Kidney (tissue), 14 donors: ENCODE measurements around the gene AKIRIN2. TPM values are rescaled to one million over a fixed set of nuclear protein-coding genes. Genes with fewer than 3 reads are reported as not detected.

Source experiments
- DNase-seq, 5 donors: peaks; one replicate each; pipeline ENCODE4 v3.0.0-alpha.2; 2013 to 2020
- FAIRE-seq: peaks from 2 replicates; lab custom pipeline; 2012; peaks lifted over from hg19 to GRCh38; lab: Jason Lieb, UNC
- H3K27ac ChIP-seq, 2 donors: one replicate each; pipeline ENCODE4 v1.7.0; 2013; ENCODE audit warnings: low read depth in 2 of 2, low read length in 2 of 2, inconsistent platforms in 1 of 2
- H3K27me3 ChIP-seq: one replicate; pipeline ENCODE4 v1.7.1; 2013; ENCODE audit warnings: low read length, inconsistent platforms; ENCODE audit not compliant: control insufficient read depth, insufficient read depth
- H3K36me3 ChIP-seq, 3 donors: one replicate each; pipeline versions ENCODE4 v1.7.0 to v1.7.1; 2013; ENCODE audit warnings: low read length in 3 of 3, control low read depth in 1 of 3, inconsistent platforms in 1 of 3; ENCODE audit not compliant: insufficient read depth in 3 of 3, control insufficient read depth in 2 of 3
- H3K4me1 ChIP-seq, 3 donors: one replicate each; pipeline versions ENCODE4 v1.7.0 to v1.7.1; 2013; ENCODE audit warnings: low read length in 3 of 3, inconsistent platforms in 1 of 3, low read depth in 1 of 3; ENCODE audit not compliant: control insufficient read depth in 2 of 3, insufficient read depth in 2 of 3
- H3K4me3 ChIP-seq, 3 donors: one replicate each; pipeline versions ENCODE4 v1.7.0 to v1.8.1; 2013; ENCODE audit warnings: low read length in 3 of 3, control low read depth in 1 of 3, inconsistent platforms in 1 of 3
- H3K9ac ChIP-seq, 3 donors: one replicate each; pipeline versions ENCODE4 v1.7.0 to v1.7.1; 2013; ENCODE audit warnings: low read length in 3 of 3, control low read depth in 1 of 3, inconsistent platforms in 1 of 3
- H3K9me3 ChIP-seq, 3 donors: one replicate each; pipeline versions ENCODE4 v1.7.0 to v1.7.1; 2013; ENCODE audit warnings: low read length in 3 of 3, control low read depth in 1 of 3, inconsistent platforms in 1 of 3; ENCODE audit not compliant: control insufficient read depth in 2 of 3, insufficient read depth in 1 of 3
- CTCF ChIP-seq: IDR thresholded peaks from 3 replicates; pipeline ENCODE4 v1.5.1; 2012; ENCODE audit warnings: mild to moderate bottlenecking, moderate library complexity, borderline replicate concordance; ENCODE audit not compliant: insufficient read depth; ENCODE audit errors: extremely low read depth
- intact Hi-C: fragments of 100-400 bp; cut with DNase I; formaldehyde crosslinking; loops from one replicate; pipeline ENCODE4 v1.11.1; 2022
- polyA plus RNA-seq: library from polyadenylated mRNA; stranded (reverse); fragments of 350-450 nt; fragmentation: Illumina TruSeq; extraction: RNeasy Lipid Tissue Mini Kit (QIAGEN cat#74804); gene quantifications from one replicate; pipeline ENCODE4 v1.2.3, GENCODE V29; 2014; ENCODE audit warnings: low read depth, low replicate concordance; ENCODE audit not compliant: insufficient read depth
- total RNA-seq: library from RNA; stranded (reverse); fragmentation: NEBNext Ultra II Directional; extraction: Animal tissue kit (Norgen Biotek cat#: 25700); gene quantifications from one replicate; pipeline ENCODE4 v1.2.1, GENCODE V29; 2021
- donor health status: control.
- donor health status: control.
- donor health status: control.
- donor health status: control.
- donor health status: control.
- donor health status: DM: yes; HTN: yes; CAD: no.
- donor health status: Normal renal cell carcinoma (clear cell type).

Gene AKIRIN2
- total and polyA plus RNA-seq, 2 donors from 2014 or later, result 26.0 to 43.4 TPM

GRCh38 chr6:87684895-87685654, 17.0 kb downstream of the AKIRIN2 start:
- H3K4me1 ChIP-seq, result peaks cover 0 to 20% (median 5%) of the 10 kb centered on the region in 3 donors
- DNase-seq, result no peak
- no peaks in the 10 kb centered on the region for H3K9me3 ChIP-seq
- H3K27ac ChIP-seq, result no peak overlapping the region
- FAIRE-seq, result no peak
- H3K27me3 ChIP-seq, result no peaks in the 10 kb centered on the region
- TF ChIP-seq CTCF, result no peak
- no peak overlapping the region for H3K4me3 ChIP-seq
- no peak overlapping the region for H3K9ac ChIP-seq
- no peaks in the 10 kb centered on the region for H3K36me3 ChIP-seq
- intact Hi-C loops, result no loop called here

GRCh38 chr6:87683890-87684289, 18.1 kb downstream of the AKIRIN2 start:
- DNase-seq, result no peak
- Histone ChIP-seq H3K4me3 (no peak overlapping the region), H3K9ac (no peak overlapping the region), H3K4me1 (peaks cover 0 to 14% (median 2%) of the 10 kb centered on the region in 3 donors), H3K27ac (no peak overlapping the region), H3K27me3 (no peaks in the 10 kb centered on the region), H3K9me3 (no peaks in the 10 kb centered on the region), H3K36me3 (peaks cover 0 to 2% (median 0%) of the 10 kb centered on the region in 3 donors)
- TF ChIP-seq CTCF, result no peak
- FAIRE-seq, result no peak
- intact Hi-C loops, result no loop called here

GRCh38 chr6:87682310-87682709, 19.7 kb downstream of the AKIRIN2 start:
- Histone ChIP-seq H3K27ac (no peak overlapping the region), H3K9ac (no peak overlapping the region), H3K27me3 (no peaks in the 10 kb centered on the region), H3K4me1 (peaks cover 0 to 10% (median 2%) of the 10 kb centered on the region in 3 donors), H3K4me3 (no peak overlapping the region), H3K9me3 (no peaks in the 10 kb centered on the region), H3K36me3 (peaks cover 0 to 9% (median 4%) of the 10 kb centered on the region in 3 donors)
- no peak for TF ChIP-seq CTCF
- FAIRE-seq (no peak), DNase-seq (no peak)
- intact Hi-C loops, result no loop called here
